ENCODE results near the gene PRELP. TPM values are rescaled to one million over a fixed set of nuclear protein-coding genes. Genes with fewer than 3 reads are reported as not detected.
"Not testable (repeated sequence)": the region's sequence is repeated elsewhere in the genome, so short reads cannot be mapped to it uniquely, and the experiment has no call there.

The PRELP gene
- polyA plus RNA-seq, 6 donors from 2014 or later, result not detected

DNA sequence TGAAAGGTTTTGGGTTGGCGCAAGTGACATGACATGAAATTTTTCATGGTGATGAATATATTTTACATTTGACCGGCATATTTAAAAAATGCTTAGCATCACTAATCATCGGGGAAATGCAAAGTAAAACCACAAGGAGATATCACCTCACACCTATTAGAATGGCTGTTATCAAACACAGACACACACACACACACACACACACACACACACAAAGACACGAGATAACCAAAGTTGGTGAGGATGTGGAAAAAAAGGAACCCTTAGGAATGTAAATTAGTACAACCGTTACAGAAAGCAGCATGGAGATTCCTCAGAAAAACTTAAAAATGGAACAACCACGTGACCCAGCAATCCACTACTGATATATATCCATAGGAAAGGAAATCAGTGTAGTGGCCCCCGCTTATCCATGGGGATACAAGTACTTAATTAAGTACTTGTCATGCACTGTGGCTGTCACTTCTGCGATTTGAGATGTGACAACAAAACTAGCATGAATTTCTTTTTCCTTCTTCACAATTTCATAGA, 15.9 kb upstream of the PRELP start:
- DNase-seq, result no peak
- peak overlapping the region in 1 of 8 donors; percentile 43 for H3K4me3 Mint-ChIP-seq
- peak overlapping the region in 1 of 6 donors; percentile 14 for H3K27ac Mint-ChIP-seq
- ATAC-seq (ENCODE audit: low read depth in 2 of 2), result no peak
- no peaks in the 10 kb centered on the region for H3K9me3 Mint-ChIP-seq
- peaks cover 30 to 48% (median 38%) of the 10 kb centered on the region in 3 donors for H3K4me1 Mint-ChIP-seq
- no peaks in the 10 kb centered on the region for H3K27me3 Mint-ChIP-seq
- H3K36me3 Mint-ChIP-seq, result no peaks in the 10 kb centered on the region

DNA sequence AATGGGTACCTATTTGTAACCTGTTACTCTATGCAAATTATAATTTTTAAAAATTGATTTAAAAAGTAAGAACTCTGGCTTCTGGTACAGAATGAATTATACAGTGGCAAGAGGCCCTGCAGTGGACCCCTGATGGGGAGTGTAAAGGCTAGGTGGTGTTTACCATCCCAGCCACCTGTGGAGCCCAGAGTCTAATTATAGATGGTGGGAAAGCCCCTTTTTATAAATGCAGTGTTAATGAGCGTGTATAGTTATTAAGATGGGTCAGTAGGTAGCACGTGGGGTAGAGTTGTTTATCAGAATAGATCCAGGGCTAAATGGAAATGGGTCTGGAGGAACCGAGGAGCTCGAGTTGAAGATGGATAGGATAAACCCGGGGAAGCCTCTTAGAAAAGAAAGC, 13.9 kb upstream of the PRELP start:
- H3K36me3 Mint-ChIP-seq, result no peaks in the 10 kb centered on the region
- DNase-seq, result peak; percentile 18
- peaks cover 0 to 3% (median 0%) of the 10 kb centered on the region in 3 donors for H3K27me3 Mint-ChIP-seq
- no peaks in the 10 kb centered on the region for H3K9me3 Mint-ChIP-seq
- H3K27ac Mint-ChIP-seq, result peak overlapping the region; percentile 43 to 90 (median 65)
- peaks cover 34 to 48% (median 38%) of the 10 kb centered on the region in 3 donors for H3K4me1 Mint-ChIP-seq
- ATAC-seq (ENCODE audit: low read depth in 2 of 2), result peak; percentile 86 to 90
- peak overlapping the region; percentile 0 to 87 (median 60) for H3K4me3 Mint-ChIP-seq

DNA sequence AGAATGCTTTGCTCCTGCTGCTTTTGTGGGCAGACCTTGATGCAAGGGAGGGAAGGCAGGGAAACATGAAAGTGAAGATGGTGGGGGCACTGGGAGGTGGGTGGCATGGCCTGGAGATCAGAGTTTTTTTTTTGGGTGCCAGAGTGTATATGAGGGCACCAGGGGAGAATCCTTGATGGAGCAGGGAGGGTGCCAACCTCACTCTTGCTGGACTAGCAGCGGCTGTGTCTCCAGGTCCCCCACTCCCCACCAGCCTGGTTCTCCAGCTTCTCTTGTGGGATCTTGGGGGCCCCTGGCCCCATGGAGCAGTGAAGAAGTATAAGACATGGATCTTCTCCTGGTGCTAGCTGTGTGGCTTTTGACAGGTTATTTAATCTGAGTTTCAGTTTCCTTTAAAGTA, 13.5 kb upstream of the PRELP start:
- peak overlapping the region; percentile 12 to 90 (median 65) for H3K27ac Mint-ChIP-seq
- ATAC-seq (ENCODE audit: low read depth in 2 of 2), result peak; percentile 7 to 10
- peak overlapping the region; percentile 0 to 87 (median 60) for H3K4me3 Mint-ChIP-seq
- no peaks in the 10 kb centered on the region for H3K9me3 Mint-ChIP-seq
- H3K4me1 Mint-ChIP-seq, result peaks cover 34 to 48% (median 38%) of the 10 kb centered on the region in 3 donors
- DNase-seq, result no peak
- no peaks in the 10 kb centered on the region for H3K36me3 Mint-ChIP-seq
- peaks cover 0 to 7% (median 0%) of the 10 kb centered on the region in 3 donors for H3K27me3 Mint-ChIP-seq

DNA sequence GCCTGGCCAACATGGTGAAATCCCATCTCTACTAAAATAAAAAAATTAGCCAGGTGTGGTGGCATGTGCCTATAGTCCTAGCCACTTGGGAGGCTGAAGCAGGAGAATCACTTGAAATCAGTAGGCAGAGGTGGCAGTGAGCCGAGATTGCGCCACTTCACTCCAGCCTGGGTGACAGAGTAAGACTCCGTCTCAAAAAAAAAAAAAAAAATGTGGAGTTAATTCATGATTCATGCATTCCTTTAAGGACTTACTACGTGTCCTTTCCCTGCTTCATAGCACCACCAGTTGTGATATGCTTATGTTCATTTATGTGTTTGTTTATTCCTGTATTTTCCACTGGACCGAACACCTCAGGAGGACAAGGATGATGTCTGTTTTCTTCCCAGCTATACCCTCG, 12.7 kb upstream of the PRELP start:
- H3K4me3 Mint-ChIP-seq, result peak overlapping the region in 3 of 8 donors; percentile 1 to 51 (median 15)
- peaks cover 0 to 7% (median 7%) of the 10 kb centered on the region in 3 donors for H3K27me3 Mint-ChIP-seq
- no peak for ATAC-seq (ENCODE audit: low read depth in 2 of 2)
- H3K9me3 Mint-ChIP-seq, result no peaks in the 10 kb centered on the region
- H3K4me1 Mint-ChIP-seq, result peaks cover 34 to 48% (median 38%) of the 10 kb centered on the region in 3 donors
- H3K36me3 Mint-ChIP-seq, result no peaks in the 10 kb centered on the region
- no peak for DNase-seq
- peak overlapping the region in 3 of 6 donors; percentile 12 to 73 (median 48) for H3K27ac Mint-ChIP-seq

DNA sequence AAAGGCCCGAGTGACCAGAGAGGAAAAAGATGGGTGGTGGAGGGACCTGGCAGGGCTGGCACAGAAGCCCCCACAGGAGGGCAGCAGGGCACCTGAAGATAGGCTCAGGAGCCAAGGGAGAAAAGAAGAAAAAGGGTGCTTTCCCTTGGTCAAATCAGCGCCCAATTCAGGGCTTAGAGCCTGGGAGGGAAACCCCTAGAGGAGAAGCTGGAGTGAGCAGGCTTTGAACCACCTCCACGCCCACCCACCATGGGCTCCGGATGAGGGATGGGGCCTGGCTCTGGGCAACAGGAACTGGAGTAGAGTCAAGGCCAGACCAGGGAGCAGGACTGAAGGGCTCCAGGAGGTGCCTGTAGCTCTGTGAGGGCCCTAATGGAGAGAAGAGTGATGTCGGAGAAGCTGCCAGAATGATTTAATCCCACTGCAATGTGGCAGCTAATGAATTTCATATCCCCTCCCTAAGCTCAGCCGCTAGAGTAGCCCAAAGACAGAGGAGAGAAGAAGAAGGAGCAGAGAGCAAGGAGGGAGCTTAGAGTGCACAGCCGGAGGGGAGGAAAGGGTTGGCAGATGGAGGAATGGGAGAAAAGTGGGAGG, 12.0 kb upstream of the PRELP start:
- H3K4me1 Mint-ChIP-seq, result peaks cover 34 to 48% (median 38%) of the 10 kb centered on the region in 3 donors
- peak overlapping the region in 5 of 6 donors; percentile 42 to 73 (median 49) for H3K27ac Mint-ChIP-seq
- H3K4me3 Mint-ChIP-seq, result peak overlapping the region in 2 of 8 donors; percentile 41 to 66
- no peaks in the 10 kb centered on the region for H3K9me3 Mint-ChIP-seq
- ATAC-seq (ENCODE audit: low read depth in 2 of 2) (no peak), DNase-seq (no peak)
- no peaks in the 10 kb centered on the region for H3K36me3 Mint-ChIP-seq
- peaks cover 4 to 13% (median 12%) of the 10 kb centered on the region in 3 donors for H3K27me3 Mint-ChIP-seq

DNA sequence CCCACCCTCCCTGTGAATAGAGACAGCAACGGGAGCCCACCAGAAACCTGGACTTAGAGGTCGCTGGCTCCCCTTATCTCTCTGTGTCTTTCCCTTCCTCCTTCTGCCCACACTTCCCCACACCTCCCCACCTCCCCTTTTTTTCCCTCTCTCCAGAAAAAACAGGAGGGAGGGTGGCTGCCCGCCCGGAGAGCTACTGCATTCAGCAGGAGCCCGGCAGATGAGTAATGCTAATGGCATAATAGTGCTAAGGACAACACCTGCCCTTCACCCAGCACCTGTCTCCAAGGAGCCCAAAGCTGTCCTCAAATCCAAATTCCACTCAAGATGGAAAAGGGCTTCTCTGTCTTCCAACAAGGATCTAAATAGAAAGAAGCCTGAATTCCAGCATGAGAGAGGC, 11.4 kb upstream of the PRELP start:
- no peaks in the 10 kb centered on the region for H3K36me3 Mint-ChIP-seq
- H3K4me1 Mint-ChIP-seq, result peaks cover 33 to 43% (median 34%) of the 10 kb centered on the region in 3 donors
- H3K27ac Mint-ChIP-seq, result peak overlapping the region in 3 of 6 donors; percentile 48 to 72 (median 52)
- DNase-seq (no peak), ATAC-seq (ENCODE audit: low read depth in 2 of 2) (no peak)
- H3K4me3 Mint-ChIP-seq, result peak overlapping the region in 1 of 8 donors; percentile 22
- no peaks in the 10 kb centered on the region for H3K9me3 Mint-ChIP-seq
- H3K27me3 Mint-ChIP-seq, result peaks cover 4 to 19% (median 16%) of the 10 kb centered on the region in 3 donors

DNA sequence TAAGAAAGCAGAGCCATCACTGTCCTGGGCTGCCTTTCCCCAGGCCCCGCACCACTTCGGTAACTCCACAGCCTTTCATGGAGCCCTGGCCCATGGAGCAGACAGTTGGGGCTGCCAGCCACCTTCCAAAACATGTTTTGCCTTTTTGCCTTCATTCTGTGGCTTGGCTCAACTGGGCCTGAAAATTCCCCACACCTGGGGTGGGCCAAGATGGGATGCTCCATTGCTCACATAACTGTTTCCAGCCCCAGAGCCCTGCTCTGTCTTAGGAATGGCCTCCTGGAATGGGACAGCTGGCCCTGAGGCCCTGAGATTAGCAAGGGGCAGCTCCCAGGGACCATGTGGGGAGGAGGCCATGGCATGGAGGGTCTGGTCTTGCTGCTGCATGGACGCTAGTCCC, 10.9 kb upstream of the PRELP start:
- Mint-ChIP-seq H3K4me1 (peaks cover 30 to 39% (median 34%) of the 10 kb centered on the region in 3 donors), H3K4me3 (no peak overlapping the region), H3K36me3 (no peaks in the 10 kb centered on the region), H3K27me3 (peaks cover 4 to 21% (median 16%) of the 10 kb centered on the region in 3 donors), H3K9me3 (no peaks in the 10 kb centered on the region), H3K27ac (peak overlapping the region in 1 of 6 donors; percentile 67)
- ATAC-seq (ENCODE audit: low read depth in 2 of 2) (no peak), DNase-seq (no peak)

DNA sequence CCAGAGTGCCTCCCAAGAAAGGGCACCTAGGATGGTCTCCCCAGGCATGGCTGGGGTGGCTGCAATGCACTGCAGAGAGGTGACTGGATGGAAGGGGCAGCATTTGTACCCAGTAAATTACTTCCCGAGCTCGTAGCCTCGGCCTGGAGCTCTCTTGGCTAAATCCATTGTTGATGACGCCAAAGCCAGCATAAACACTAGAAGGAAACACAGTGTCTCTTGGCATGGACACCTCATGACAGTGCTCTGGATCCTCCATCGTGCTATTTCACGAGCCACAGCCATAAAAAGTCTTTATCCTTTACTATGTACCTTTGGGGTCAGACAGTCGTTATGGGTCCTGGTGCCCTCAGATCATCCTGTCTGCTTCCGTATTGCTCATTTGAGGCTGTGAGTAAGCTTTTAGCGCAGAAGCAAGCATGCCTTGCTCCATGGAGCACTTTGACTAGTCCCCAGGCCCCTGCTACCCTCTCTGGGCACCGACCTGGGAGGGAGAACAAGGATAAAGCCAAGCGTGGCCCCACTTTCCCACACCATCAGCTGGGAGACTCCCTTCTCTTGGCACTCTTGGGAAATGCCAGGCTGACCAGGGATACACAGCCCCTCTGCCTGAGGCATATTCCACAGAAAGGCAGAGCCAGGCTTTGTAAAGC, 10.3 kb upstream of the PRELP start:
- Mint-ChIP-seq H3K9me3 (no peaks in the 10 kb centered on the region), H3K36me3 (no peaks in the 10 kb centered on the region), H3K4me1 (peaks cover 25 to 34% (median 30%) of the 10 kb centered on the region in 3 donors), H3K27me3 (peaks cover 4 to 24% (median 21%) of the 10 kb centered on the region in 3 donors), H3K4me3 (no peak overlapping the region), H3K27ac (peak overlapping the region in 1 of 6 donors; percentile 27)
- ATAC-seq (ENCODE audit: low read depth in 2 of 2) (no peak), DNase-seq (no peak)

DNA sequence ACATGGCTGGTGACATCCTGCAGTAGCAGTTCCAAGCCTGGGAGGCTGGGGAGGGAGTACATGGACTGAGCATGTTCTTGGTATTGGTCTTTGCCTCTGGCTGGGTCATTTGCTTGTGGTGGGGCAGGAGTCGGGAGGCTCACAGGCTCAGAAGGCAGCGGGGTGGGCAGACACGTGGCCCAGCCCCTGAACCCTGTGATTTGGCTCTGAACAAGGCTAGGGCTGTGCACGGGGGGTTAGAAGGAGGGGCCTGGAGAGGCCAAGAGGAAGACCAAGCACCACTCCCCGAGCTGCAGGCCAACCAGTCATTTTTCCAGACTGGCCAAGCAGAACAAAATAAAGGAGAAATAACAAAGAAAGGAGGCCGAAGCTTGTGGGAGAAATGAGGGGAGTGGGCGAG, 9.7 kb upstream of the PRELP start:
- no peak overlapping the region for H3K4me3 Mint-ChIP-seq
- DNase-seq, result no peak
- peaks cover 4 to 27% (median 25%) of the 10 kb centered on the region in 3 donors for H3K27me3 Mint-ChIP-seq
- no peak for ATAC-seq (ENCODE audit: low read depth in 2 of 2)
- H3K4me1 Mint-ChIP-seq, result peaks cover 21 to 27% (median 26%) of the 10 kb centered on the region in 3 donors
- no peaks in the 10 kb centered on the region for H3K9me3 Mint-ChIP-seq
- H3K36me3 Mint-ChIP-seq, result no peaks in the 10 kb centered on the region
- H3K27ac Mint-ChIP-seq, result peak overlapping the region in 2 of 6 donors; percentile 81 to 88

DNA sequence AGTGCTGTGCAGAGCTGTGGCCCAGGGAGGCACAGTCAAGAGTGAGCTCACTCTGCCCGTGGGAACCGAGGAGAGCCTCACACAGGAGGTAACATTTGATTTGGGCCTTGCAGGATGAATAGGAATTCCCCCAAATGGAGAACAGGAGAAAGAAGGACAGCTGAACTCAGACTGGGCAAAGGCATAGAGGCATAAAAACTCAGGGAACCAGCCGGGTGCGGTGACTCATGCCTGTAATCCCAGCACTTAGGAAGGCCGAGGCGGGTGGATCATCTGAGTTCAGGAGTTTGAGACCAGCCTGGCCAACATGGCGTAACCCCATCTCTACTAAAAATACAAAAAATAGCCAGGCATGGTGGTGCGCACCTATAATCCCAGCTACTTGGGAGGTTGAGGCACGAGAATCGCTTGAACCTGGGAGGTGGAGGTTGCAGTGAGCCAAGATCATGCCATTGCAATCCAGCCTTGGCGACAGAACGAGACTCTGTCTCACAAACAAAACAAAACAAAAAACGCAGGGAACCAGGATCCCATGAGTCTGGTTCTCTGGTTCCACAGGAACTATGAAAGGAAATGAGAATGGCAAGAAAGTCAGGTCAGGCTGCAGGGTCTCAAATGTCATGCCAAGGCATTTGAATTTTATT, 8.6 kb upstream of the PRELP start:
- Mint-ChIP-seq H3K27ac (peak overlapping the region in 3 of 6 donors; percentile 77 to 81 (median 80)), H3K27me3 (peaks cover 4 to 27% (median 25%) of the 10 kb centered on the region in 3 donors), H3K4me1 (peaks cover 12 to 18% (median 18%) of the 10 kb centered on the region in 3 donors)
- not testable (repeated sequence) for ATAC-seq (ENCODE audit: low read depth in 2 of 2); H3K4me3 Mint-ChIP-seq; DNase-seq; H3K36me3 Mint-ChIP-seq; H3K9me3 Mint-ChIP-seq

DNA sequence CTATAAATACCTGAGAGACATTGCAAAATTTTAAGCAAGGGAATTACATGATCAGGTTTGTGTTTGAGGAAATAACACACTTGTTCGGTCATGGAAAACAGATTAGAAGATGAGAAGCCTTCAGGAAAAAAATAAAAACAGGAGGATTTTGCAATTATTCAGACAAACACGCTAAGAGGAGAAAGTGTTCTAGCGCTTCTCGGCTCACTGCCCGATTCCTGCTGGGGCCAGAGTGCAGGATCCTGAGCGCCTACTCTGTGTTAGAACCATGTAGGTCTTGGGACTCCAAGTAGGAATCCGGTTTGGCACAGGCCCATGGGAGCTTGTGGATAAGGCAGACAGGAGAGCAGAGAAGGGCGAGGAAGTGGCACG, 8.1 kb upstream of the PRELP start:
- peaks cover 4 to 29% (median 27%) of the 10 kb centered on the region in 3 donors for H3K27me3 Mint-ChIP-seq
- peaks cover 7 to 14% (median 13%) of the 10 kb centered on the region in 3 donors for H3K4me1 Mint-ChIP-seq
- no peak overlapping the region for H3K4me3 Mint-ChIP-seq
- H3K9me3 Mint-ChIP-seq, result no peaks in the 10 kb centered on the region
- peak overlapping the region in 1 of 6 donors; percentile 57 for H3K27ac Mint-ChIP-seq
- no peak for ATAC-seq (ENCODE audit: low read depth in 2 of 2)
- DNase-seq, result no peak
- H3K36me3 Mint-ChIP-seq, result no peaks in the 10 kb centered on the region

DNA sequence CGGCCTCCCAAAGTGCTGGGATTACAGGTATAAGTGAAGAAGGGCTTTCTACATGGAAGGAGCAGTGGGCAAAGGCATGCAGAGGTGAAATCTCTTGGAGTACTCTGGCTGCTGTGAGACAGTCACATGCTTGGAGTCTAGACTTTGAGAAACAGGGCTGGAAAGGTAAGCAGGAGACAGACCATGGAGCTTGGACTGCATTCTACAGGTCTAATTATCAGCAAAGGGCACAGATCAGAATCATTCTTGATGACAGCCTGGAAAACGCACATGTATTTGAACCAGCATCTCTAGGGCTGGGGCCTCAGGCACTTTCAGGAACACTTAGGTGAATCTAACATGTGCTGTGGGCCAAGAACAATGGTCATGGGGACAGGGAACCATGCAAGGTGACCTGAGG, 7.3 kb upstream of the PRELP start:
- no peak for ATAC-seq (ENCODE audit: low read depth in 2 of 2)
- Mint-ChIP-seq H3K9me3 (no peaks in the 10 kb centered on the region), H3K4me1 (peaks cover 3 to 10% (median 7%) of the 10 kb centered on the region in 3 donors), H3K36me3 (no peaks in the 10 kb centered on the region), H3K27ac (no peak overlapping the region), H3K27me3 (peaks cover 4 to 33% (median 29%) of the 10 kb centered on the region in 3 donors), H3K4me3 (no peak overlapping the region)
- DNase-seq, result no peak

DNA sequence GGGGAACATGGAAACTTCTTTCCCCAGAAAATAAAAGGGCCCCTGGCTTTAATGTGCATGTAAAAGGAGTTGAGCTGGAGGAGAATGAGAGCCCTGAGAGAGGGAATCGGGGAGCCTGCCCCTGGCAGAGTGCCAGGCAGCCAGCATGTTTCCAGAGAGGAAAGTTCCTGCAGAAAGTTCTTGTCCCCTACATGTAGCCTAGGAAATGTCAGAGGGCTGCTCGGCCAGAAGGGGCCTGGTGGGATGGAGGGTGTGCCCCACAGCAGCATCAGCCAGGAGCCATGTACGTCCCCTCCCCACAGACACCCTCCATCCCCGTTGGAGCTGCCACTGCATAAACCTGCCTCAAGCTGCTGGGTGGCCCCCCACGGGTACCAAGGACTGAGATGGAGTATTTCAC, 5.4 kb upstream of the PRELP start:
- ATAC-seq (ENCODE audit: low read depth in 2 of 2), result no peak
- Mint-ChIP-seq H3K36me3 (no peaks in the 10 kb centered on the region), H3K27me3 (peaks cover 8 to 41% (median 40%) of the 10 kb centered on the region in 3 donors), H3K4me3 (no peak overlapping the region), H3K9me3 (no peaks in the 10 kb centered on the region), H3K27ac (no peak overlapping the region), H3K4me1 (peaks cover 0 to 4% (median 0%) of the 10 kb centered on the region in 3 donors)
- no peak for DNase-seq
